ENCODE data around the gene DOCK1. TPM values are rescaled to one million over a fixed set of nuclear protein-coding genes. Genes with fewer than 3 reads are reported as not detected.

DOCK1 gene
- total RNA-seq, 1 donor from 2014 or later = 25.8 TPM

- peaks cover 25 to 35% of the 10 kb centered on the region in 2 donors for H3K36me3 ChIP-seq
- TF ChIP-seq CTCF (IDR thresholded peaks at IDR 0.05) = no peak
- no peak overlapping the region for H3K4me3 ChIP-seq
- no peaks in the 10 kb centered on the region for H3K27me3 ChIP-seq
- H3K9me3 ChIP-seq = no peaks in the 10 kb centered on the region
- no peak overlapping the region for H3K27ac ChIP-seq
- no peaks in the 10 kb centered on the region for H3K4me1 ChIP-seq
- no peak for DNase-seq (ENCODE audit: low spot score in 2 of 2)
- intact Hi-C loops (cut with DNase I) = no loop called here
Observed at GRCh38 chr10:127048630-127049029, 143.4 kb downstream of the DOCK1 start.

GRCh38 chr10:127052001-127052400, 146.8 kb downstream of the DOCK1 start:
- H3K36me3 ChIP-seq = peaks cover 21 to 40% of the 10 kb centered on the region in 2 donors
- no peak for TF ChIP-seq CTCF (IDR thresholded peaks at IDR 0.05)
- intact Hi-C loops (cut with DNase I) = no loop called here
- no peaks in the 10 kb centered on the region for H3K27me3 ChIP-seq
- no peaks in the 10 kb centered on the region for H3K4me1 ChIP-seq
- DNase-seq (ENCODE audit: low spot score in 2 of 2) = no peak
- H3K27ac ChIP-seq = no peak overlapping the region
- H3K4me3 ChIP-seq = no peak overlapping the region
- H3K9me3 ChIP-seq = no peaks in the 10 kb centered on the region

GRCh38 chr10:127055263-127055662, 150.0 kb downstream of the DOCK1 start:
- Histone ChIP-seq H3K4me3 (no peak overlapping the region), H3K27ac (no peak overlapping the region), H3K27me3 (no peaks in the 10 kb centered on the region), H3K36me3 (peaks cover 24 to 61% of the 10 kb centered on the region in 2 donors), H3K4me1 (no peaks in the 10 kb centered on the region), H3K9me3 (peaks cover 0 to 9% of the 10 kb centered on the region in 2 donors)
- intact Hi-C loops (cut with DNase I) = no loop called here
- no peak for TF ChIP-seq CTCF (IDR thresholded peaks at IDR 0.05)
- no peak for DNase-seq (ENCODE audit: low spot score in 2 of 2)

GRCh38 chr10:127059314-127059713, 154.1 kb downstream of the DOCK1 start:
- no peak for TF ChIP-seq CTCF (IDR thresholded peaks at IDR 0.05)
- peaks cover 0 to 9% of the 10 kb centered on the region in 2 donors for H3K9me3 ChIP-seq
- H3K36me3 ChIP-seq = peaks cover 25 to 68% of the 10 kb centered on the region in 2 donors
- intact Hi-C loops (cut with DNase I) = no loop called here
- DNase-seq (ENCODE audit: low spot score in 2 of 2) = no peak
- H3K27me3 ChIP-seq = no peaks in the 10 kb centered on the region
- no peak overlapping the region for H3K4me3 ChIP-seq
- no peaks in the 10 kb centered on the region for H3K4me1 ChIP-seq
- H3K27ac ChIP-seq = no peak overlapping the region

GRCh38 chr10:127063762-127064161, 158.5 kb downstream of the DOCK1 start:
- H3K27ac ChIP-seq = no peak overlapping the region
- no peaks in the 10 kb centered on the region for H3K27me3 ChIP-seq
- H3K4me1 ChIP-seq = no peaks in the 10 kb centered on the region
- no peak for DNase-seq (ENCODE audit: low spot score in 2 of 2)
- intact Hi-C loops (cut with DNase I) = no loop called here
- TF ChIP-seq CTCF (IDR thresholded peaks at IDR 0.05) = no peak
- H3K36me3 ChIP-seq = peaks cover 22 to 68% of the 10 kb centered on the region in 2 donors
- no peaks in the 10 kb centered on the region for H3K9me3 ChIP-seq
- no peak overlapping the region for H3K4me3 ChIP-seq

GRCh38 chr10:127064474-127064873, 159.2 kb downstream of the DOCK1 start:
- Histone ChIP-seq H3K36me3 (peaks cover 22 to 75% of the 10 kb centered on the region in 2 donors), H3K9me3 (no peaks in the 10 kb centered on the region), H3K27me3 (no peaks in the 10 kb centered on the region), H3K4me1 (no peaks in the 10 kb centered on the region), H3K4me3 (no peak overlapping the region), H3K27ac (no peak overlapping the region)
- no peak for DNase-seq (ENCODE audit: low spot score in 2 of 2)
- TF ChIP-seq CTCF (IDR thresholded peaks at IDR 0.05) = no peak
- intact Hi-C loops (cut with DNase I) = no loop called here
